Nephron progenitor cell (in vitro differentiated cells): ENCODE measurements around the gene LRRC38.
A peak's percentile ranks its signal among the peaks of the same experiment; 100 is the strongest.

Source experiments
- DNase-seq: peaks from one replicate; pipeline ENCODE4 v3.0.0; 2021
- H3K27ac Mint-ChIP-seq: 2 replicates; pipeline ENCODE4 v1.8.0; 2021; ENCODE audit warnings: mild to moderate bottlenecking, moderate library complexity, mixed read lengths
- H3K27me3 Mint-ChIP-seq: 2 replicates; pipeline ENCODE4 v1.8.0; 2021; ENCODE audit warnings: mild to moderate bottlenecking, low read depth, mixed read lengths; ENCODE audit not compliant: poor library complexity
- H3K36me3 Mint-ChIP-seq: 2 replicates; pipeline ENCODE4 v1.8.0; 2021; ENCODE audit warnings: low read depth, mixed read lengths
- H3K4me1 Mint-ChIP-seq: 2 replicates; pipeline ENCODE4 v1.8.0; 2021; ENCODE audit warnings: mixed read lengths
- H3K4me3 Mint-ChIP-seq: 2 replicates; pipeline ENCODE4 v1.8.0; 2021; ENCODE audit warnings: mild to moderate bottlenecking, moderate library complexity, mixed read lengths
- H3K9me3 Mint-ChIP-seq: 2 replicates; pipeline ENCODE4 v1.8.0; 2021; ENCODE audit warnings: mild to moderate bottlenecking, moderate library complexity, mixed read lengths
- CTCF ChIP-seq: fragments of 200-600 bp; sonication (generic); IDR thresholded peaks from 2 replicates; pipeline ENCODE4 v1.5.0; 2021; ENCODE audit warnings: antibody characterized with exemption

LRRC38 gene

GRCh38 chr1:13549521-13549920, 35.7 kb upstream of the LRRC38 start:
- H3K4me3 Mint-ChIP-seq, result no peak overlapping the region
- DNase-seq, result no peak
- peaks cover 1% of the 10 kb centered on the region for H3K4me1 Mint-ChIP-seq
- no peaks in the 10 kb centered on the region for H3K36me3 Mint-ChIP-seq
- TF ChIP-seq CTCF, result no peak
- H3K9me3 Mint-ChIP-seq, result no peaks in the 10 kb centered on the region
- no peak overlapping the region for H3K27ac Mint-ChIP-seq
- peaks cover 27% of the 10 kb centered on the region for H3K27me3 Mint-ChIP-seq

GRCh38 chr1:13549021-13549420, 35.2 kb upstream of the LRRC38 start:
- Mint-ChIP-seq H3K4me1 (peaks cover 6% of the 10 kb centered on the region), H3K9me3 (no peaks in the 10 kb centered on the region), H3K27ac (no peak overlapping the region), H3K4me3 (no peak overlapping the region), H3K36me3 (no peaks in the 10 kb centered on the region), H3K27me3 (peaks cover 27% of the 10 kb centered on the region)
- no peak for DNase-seq
- no peak for TF ChIP-seq CTCF

- H3K4me1 Mint-ChIP-seq, result peaks cover 14% of the 10 kb centered on the region
- H3K27me3 Mint-ChIP-seq, result peaks cover 31% of the 10 kb centered on the region
- H3K4me3 Mint-ChIP-seq, result no peak overlapping the region
- H3K9me3 Mint-ChIP-seq, result no peaks in the 10 kb centered on the region
- DNase-seq, result no peak
- H3K36me3 Mint-ChIP-seq, result no peaks in the 10 kb centered on the region
- no peak overlapping the region for H3K27ac Mint-ChIP-seq
- no peak for TF ChIP-seq CTCF
Observed at GRCh38 chr1:13548281-13548680, 34.5 kb upstream of the LRRC38 start.

- DNase-seq, result no peak
- no peaks in the 10 kb centered on the region for H3K36me3 Mint-ChIP-seq
- peaks cover 20% of the 10 kb centered on the region for H3K4me1 Mint-ChIP-seq
- H3K4me3 Mint-ChIP-seq, result no peak overlapping the region
- TF ChIP-seq CTCF, result no peak
- no peaks in the 10 kb centered on the region for H3K9me3 Mint-ChIP-seq
- H3K27ac Mint-ChIP-seq, result no peak overlapping the region
- peaks cover 31% of the 10 kb centered on the region for H3K27me3 Mint-ChIP-seq
Observed at GRCh38 chr1:13546791-13547190, 33.0 kb upstream of the LRRC38 start.

GRCh38 chr1:13544221-13544556, 30.4 kb upstream of the LRRC38 start:
- peaks cover 30% of the 10 kb centered on the region for H3K27me3 Mint-ChIP-seq
- no peaks in the 10 kb centered on the region for H3K36me3 Mint-ChIP-seq
- H3K27ac Mint-ChIP-seq, result no peak overlapping the region
- no peak for TF ChIP-seq CTCF
- no peaks in the 10 kb centered on the region for H3K9me3 Mint-ChIP-seq
- no peak overlapping the region for H3K4me3 Mint-ChIP-seq
- peaks cover 33% of the 10 kb centered on the region for H3K4me1 Mint-ChIP-seq
- no peak for DNase-seq

- H3K27me3 Mint-ChIP-seq, result peaks cover 26% of the 10 kb centered on the region
- H3K9me3 Mint-ChIP-seq, result no peaks in the 10 kb centered on the region
- H3K36me3 Mint-ChIP-seq, result no peaks in the 10 kb centered on the region
- TF ChIP-seq CTCF, result peak; percentile 36
- H3K4me1 Mint-ChIP-seq, result peaks cover 33% of the 10 kb centered on the region
- H3K4me3 Mint-ChIP-seq, result no peak overlapping the region
- peak; percentile 54 for DNase-seq
- peak overlapping the region; percentile 97 for H3K27ac Mint-ChIP-seq
Observed at GRCh38 chr1:13543451-13544220, 29.8 kb upstream of the LRRC38 start.
